Measurements from ENCODE around the gene GOSR1.
"Not testable (repeated sequence)": the region's sequence is repeated elsewhere in the genome, so short reads cannot be mapped to it uniquely, and the experiment has no call there.

GOSR1 gene

DNA sequence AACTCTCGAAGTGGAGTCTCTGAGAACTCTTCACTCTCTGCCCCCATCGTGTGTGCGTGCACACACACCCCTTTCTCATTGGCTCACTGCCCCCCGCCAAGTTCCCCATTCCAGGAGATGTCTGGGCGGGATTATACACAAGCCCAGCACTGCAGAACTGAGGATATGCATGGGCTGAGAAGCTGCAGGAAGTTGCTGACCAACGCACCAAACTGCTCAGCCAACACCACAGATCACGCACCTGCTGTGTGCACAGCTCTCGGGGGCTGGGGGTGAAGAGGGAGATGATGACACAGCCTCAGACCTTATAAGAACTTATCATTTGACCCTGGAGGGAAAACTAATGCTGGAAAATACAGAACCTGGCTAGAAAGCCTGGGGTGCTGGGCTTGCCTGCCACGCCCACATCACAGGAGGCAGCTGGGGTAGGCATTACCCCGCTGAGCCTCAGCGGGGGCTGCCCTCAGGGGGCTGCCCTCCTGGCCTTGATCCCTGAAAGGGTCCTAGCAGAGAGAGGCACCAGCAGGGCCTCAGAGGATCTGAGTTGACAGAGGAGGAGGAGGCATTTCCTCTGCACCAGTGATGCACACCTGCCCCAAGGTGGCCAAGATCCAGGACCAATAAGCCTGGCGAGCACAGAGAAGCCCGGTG, 87.3 kb downstream of the GOSR1 start:
- DNase-seq, result not testable (repeated sequence)

DNA sequence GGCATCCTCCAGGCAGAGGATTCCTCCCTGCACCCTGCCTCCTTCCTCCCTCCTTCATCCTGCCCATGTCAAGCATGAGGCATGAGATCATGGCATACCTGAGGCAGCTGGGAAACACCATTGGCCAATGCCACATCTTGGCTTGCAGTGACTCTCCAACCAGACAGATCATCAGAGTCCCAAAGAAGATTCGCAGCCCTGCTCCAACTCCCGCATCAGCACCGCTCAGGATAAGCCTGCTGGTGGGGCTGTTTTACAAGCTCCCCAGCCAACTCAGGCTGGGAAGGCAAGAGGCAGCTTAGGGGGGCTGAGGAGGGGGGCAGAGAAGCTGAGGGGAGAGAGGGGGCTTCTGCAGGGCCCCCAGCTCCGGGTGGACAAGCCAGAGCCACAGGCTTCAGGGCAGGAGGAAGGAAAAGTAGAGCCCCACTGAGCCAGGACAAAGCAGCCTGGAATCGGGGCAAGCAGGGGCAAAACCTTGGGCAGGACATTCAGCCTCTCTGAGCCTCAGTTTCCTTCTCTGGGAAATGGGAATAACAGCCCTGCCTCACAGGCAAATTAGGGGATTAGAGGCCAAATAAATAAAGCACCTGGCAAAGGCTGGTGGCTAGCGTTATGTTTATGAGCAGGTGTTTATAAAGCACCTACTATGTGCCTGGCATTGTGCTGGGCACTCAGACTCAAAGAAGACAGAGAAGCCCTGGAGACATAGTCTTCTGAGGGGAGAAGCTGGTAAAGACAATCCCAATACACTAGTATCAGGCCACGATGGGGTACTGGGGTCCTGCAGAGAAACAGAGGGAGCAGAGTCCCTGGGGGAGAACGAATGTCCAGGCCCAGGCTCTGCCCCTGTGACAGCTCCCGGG, 88.1 kb downstream of the GOSR1 start:
- DNase-seq, result no peak

DNA sequence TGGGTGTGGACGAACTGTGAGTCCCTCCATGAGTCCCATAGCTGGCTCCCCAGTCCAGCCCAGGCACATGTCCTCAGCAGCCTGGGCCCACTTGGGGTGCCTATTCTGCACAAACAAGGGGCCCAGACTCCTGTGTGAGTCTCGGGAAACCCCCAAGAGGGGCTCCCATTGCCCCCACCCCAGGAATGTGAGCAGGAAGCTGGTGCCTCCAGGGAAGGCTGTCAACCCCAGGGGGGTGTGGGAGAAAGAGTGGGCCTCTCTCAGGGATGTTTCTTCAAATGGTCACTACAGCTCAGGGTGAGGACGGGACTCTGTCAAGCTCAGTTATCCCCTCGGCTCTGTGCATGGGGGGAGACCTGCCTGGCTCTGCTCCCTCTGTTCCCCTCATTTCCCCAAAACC, 88.9 kb downstream of the GOSR1 start:
- DNase-seq, result not testable (repeated sequence)

DNA sequence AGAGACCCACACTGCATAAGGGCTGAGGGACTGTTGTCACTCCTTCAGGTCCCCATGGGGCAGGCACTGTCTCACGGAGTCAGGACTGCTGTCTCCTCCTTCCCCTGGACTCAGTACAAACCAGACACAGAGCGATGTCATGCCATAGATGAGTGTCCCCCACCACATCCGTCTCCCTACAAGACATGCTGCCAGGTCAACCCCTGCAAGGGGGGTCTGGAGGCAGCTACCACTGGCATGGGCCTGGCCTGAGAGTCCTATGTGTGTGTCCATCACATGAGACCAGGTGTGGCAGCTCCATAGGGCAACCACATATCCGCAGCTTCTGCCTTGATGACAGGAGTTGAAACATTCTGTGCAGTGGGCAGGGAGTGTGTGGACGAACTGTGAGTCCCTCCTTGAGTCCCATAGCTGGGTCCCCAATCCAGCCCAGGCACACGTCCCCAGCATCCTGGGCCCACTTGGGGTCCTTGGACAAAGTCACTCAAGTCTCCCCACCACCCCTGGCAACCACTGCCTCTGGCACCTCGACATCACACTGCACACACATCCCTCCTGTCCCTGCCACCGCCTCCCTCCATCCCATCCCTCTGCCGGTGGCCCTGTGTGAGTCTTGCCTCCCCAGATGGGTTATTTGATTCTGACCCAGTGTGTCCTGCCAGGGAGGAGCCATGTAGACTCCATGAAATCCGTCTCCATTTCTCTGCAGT, 89.5 kb downstream of the GOSR1 start:
- DNase-seq, result not testable (repeated sequence)

DNA sequence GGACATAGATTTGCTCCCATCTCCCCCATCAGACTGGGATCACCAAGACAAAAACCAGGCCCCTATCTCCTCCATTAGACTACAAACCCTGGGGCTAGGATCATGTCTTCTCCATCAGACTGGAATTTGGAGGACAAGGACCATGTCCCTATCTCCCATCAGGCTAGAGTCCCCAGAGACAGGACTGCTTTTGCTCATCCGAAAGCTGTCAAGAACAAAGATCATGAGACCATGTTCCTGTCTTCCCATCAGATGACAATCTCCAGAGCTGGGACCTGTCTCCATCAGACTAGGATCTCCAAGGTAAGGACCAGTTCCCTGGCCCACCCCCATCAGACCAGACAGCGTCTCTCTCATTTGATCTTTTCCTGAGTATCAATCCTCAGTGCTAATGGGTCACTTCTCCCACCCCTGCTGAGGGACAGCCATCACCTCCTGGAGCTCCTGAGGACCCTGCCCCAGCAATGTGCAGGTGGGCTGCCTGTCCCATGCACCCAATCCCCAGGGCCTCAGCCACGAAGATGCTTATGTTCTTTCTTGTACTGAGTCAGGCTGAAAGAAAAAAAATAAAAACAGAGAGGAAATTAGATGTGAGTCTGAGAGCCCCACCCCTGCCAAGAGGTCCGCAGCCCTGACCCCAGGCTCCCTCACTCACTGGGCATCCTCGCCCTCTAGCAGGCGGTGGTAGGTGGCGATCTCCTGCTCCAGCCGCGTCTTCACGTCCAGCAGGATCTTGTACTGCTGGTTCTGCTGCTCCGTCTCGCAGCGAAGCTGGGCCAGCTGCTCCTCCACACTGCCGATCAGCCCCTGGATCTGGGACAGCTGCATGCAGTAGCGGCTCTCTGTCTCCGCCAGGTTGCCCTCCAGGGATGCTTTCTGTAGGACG, 90.3 kb downstream of the GOSR1 start:
- DNase-seq, result no peak

DNA sequence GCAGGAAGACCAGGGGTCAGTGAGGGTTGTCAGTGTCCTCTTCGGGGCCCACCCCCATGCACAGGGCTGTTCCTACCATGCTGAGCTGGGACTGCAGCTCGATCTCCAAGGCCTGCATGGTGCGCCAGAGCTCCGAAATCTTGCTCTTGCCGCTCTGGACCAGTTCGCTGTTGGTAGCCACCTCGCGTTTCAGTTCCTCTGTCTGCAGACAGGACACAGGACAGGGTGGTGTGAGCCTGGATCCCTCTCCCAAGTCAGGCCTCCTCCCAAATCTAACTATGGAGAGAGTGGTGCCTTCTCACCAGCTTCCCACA, 90.9 kb downstream of the GOSR1 start:
- no peak for DNase-seq

DNA sequence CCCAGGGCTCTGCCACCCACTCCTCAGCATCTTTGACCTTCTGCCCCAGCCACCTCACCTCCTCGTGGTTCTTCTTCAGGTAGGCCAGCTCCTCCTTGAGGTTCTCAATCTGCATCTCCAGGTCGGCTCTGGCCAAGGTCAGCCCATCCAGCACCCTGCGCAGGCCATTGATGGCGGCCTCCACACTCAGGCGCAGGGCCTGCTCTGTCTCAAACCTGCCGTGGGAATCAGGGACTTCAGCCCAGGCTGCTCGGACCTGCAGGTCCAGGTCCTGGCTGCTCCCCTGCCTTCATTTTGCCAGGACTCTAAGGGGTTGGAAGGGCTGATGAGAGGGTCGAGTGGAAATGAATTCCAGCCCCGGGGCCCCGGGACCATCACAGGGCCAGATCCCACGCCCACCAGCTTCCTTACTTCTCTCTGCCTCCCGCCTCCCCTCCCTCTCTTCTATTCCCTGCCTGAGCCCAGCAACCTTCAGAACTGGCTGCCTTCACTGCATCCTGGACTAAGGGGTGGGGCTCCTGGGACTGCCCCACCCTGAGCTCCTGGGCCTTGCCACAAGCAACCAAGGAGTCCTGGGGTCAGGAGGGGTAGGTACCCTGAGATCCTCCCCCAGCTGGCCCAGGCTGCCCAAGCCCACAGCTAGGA, 92.4 kb downstream of the GOSR1 start:
- DNase-seq, result not testable (repeated sequence)

DNA sequence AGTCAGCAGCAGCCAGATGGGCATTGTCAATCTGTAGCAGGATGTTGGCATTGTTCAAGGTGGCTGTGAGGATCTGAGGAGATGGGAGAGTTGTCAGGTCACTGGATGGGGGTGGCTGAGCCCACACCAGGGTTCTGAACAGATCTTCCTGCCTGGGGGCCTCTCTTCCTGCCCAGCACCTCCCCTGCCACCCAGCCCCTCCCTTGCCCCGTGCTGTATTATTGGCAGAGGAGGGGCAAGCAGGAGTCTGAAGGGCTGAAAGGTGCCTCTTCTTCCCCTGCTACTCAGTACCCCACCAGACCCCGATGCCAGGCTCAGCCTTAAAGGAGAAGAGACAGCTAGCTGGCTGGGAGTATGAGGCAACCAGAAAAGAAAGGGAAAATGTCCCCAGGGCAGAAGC, 93.0 kb downstream of the GOSR1 start:
- no peak for DNase-seq

DNA sequence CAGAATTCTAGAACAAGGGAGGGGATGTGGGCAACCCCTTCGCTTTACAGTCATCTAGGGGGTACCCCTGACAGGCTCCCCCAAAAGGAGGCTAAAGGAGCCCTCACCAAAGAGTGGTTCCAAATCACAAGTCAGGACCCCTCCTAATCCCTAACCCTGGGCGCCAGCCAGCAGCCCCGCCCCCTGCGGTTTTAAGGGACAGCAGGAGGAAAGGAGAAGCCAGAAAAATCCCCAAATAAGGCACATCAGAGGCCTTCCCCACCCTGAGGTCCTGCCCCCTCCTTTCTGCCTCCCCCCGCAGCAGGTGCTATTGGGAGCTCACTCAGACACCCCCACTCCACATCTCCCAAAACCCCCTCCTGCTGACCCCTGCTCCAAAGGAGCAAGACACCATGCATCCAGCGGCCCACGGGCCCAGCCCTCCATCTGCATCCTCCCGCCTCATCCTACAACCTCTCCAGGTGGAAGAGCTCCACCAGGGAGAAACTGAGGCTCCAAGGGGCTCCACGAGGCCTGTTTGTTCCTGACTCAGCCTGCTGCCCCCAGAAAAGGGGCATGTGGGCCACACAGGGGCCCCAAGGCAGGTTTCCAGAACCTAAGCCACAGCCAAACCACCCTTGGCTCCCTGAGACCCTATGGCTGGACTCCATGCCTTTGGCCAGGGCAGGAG, 93.5 kb downstream of the GOSR1 start:
- no peak for DNase-seq

DNA sequence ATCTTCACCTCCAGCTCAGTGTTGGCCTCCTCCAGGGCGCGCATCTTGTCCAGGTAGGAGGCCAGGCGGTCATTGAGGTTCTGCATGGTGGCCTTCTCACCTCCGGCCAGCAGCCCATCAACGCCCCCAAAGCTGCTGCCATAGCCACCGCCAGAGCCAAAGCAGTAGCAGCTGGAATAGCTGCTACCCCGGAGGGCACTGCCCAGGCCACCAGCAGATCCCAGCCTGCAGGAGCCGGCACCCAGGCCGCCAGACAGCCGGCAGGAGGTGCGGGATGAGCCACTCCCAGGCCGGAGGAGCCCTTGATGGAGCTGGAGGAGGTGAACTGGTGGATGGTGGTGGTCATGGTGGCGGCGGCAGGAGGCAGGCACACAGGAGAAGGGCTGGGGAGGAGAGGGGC, 94.2 kb downstream of the GOSR1 start:
- DNase-seq, result not testable (repeated sequence)

DNA sequence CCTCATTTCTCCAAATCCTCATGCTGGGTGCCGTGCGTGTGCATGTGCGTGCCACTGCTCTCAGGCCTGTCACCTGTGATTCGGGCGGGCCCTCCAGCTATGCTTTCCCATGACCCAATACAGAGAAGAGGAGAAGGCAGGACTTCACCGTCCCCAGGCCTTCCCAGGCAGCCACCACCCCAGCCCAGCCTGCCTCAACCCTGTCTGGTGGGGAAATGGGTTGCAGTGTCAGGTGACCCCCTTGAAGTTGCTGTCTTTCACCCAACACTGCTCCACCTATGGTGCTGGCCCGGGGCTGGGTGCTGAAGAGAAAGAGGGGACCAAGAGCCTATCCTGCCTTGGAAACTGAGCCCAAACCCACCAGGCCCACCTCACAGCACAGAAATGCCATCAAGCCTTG, 94.7 kb downstream of the GOSR1 start:
- DNase-seq, result no peak

DNA sequence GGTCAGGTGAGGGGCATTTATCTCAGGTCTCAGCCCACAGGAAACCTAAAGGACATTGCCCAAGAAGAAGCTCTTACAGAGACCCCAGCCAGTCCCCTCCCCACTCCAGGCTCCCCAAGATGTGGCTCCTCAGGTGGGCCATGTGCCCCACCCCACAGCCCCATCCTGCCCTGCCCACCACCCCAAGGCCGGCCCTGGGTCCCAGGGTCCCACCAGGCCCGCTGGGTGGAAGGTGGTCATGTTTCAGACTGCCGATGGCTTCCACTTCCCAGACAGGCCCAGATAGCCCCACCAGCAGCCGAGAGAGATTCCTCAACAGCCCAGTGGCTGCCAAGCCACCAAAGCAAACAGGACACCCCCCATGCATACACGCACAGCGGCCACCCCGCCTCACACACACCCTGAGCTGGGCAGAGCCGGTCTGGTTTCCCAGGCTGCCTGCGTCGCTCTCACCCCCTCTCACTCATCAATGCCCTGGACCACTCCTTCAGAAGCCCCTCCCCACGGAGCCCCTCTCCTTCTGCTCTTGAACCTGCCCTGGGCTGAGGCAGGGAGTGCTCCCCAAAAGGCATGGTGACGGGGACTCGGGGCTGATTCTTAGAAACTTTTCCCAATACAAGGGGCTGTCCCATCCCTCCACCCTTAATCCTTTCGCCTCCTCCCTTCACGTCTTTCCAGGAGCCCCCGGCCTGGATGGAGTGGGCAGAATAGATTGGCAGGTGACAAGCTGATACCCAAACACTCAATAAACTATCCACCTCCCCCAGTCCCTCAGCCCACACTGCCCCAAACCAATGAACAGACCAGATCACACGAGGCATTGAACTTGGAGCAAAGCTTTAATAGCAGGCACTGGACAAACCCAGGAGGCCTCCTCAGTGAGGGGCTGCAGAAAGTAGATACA, 95.7 kb downstream of the GOSR1 start:
- not testable (repeated sequence) for DNase-seq

DNA sequence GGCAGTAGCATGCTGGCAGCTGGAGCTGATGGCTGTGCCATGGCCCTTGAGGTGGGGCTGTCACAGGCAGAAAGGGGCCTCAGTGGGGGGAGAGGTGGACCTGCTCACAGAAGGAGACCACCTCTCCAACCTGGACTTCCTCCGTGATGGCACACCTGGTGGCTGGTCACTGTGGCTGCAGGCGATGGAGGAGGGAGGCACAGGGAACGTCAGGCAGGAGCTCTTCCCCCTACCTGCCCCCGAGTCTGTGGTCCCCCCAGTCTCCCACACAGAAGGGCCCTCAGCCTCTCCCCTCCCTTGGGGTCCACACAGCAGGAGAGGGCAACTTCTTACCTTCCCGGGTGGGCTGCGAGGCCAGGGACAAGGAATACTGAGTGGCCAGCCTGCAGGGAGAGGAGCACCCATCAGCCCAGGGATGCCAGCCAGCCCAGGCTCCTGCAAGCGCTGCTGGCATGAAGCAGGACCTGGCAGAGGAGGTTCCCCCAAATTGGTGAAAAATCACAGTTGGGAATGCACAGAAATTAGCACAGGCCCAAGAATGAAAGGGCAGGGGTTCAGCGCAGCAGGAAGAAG, 96.5 kb downstream of the GOSR1 start:
- no peak for DNase-seq

DNA sequence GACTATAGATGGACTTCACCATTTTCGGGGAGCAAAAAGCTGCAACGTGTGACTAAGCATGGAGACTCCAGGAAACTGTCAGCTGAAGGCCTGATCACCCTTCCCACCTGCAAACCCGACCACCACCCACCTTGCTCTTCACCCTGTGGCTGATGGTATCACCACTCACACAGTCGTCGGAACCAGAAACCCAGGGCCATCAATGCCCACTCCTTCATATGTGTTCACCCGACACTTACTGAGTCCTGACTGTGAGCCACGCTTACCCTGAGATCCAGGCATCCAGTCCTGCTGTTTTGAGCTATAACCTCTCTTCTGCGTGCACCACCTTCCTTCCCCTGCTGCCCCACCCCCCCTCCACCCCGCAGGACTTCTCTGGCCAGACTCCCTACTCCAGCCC, 97.1 kb downstream of the GOSR1 start:
- DNase-seq, result not testable (repeated sequence)

DNA sequence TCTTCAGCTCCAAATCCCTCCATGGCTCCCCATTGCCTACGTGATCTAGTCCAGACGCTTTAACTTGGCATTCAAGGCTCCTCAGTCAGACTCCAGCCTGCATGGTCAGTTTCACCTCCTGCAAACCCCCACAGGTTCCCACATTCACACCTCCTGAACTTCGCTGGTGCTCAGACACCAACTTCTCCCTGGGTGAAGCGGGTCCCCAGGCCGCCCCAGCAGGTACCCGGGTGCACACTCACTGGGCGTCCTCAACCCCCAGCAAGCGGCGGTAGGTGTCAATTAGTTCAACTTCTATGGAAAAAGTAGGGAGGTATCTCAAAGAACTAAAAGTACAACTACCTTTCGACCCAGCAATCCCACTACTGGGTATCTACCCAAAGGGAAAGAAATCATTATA, 97.6 kb downstream of the GOSR1 start:
- not testable (repeated sequence) for DNase-seq

DNA sequence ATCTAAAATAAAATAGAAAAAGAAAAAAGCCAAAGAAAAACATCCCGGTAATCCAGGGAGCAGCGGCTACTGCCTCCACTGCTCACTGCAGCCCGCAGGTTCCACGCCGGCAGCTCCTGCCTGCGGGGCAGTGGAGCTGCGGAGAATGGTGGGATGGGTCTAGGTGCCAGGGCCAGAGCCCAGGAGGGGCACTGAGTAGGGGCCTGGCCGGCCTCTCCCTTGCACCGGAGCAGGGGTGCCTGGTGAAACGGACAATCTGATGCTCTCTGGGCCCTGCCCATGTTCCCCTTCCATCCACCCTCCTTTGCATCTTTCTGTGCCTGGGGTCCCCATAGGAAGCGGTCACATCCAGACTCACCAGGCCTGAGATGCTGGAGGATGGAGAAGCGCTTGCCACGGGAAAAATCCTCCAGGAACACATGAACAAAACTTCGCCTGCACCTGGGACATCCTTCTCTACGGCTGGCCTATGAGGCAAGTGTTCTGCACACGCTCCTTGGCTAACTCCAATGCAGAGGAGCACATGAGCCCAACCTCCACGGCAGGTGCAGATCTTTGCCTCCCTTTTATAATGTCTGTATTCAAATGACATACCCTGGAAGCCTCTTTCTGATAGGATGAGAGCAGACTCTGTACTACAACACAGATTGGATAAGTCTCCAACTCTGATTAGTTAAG, 98.6 kb downstream of the GOSR1 start:
- not testable (repeated sequence) for DNase-seq

DNA sequence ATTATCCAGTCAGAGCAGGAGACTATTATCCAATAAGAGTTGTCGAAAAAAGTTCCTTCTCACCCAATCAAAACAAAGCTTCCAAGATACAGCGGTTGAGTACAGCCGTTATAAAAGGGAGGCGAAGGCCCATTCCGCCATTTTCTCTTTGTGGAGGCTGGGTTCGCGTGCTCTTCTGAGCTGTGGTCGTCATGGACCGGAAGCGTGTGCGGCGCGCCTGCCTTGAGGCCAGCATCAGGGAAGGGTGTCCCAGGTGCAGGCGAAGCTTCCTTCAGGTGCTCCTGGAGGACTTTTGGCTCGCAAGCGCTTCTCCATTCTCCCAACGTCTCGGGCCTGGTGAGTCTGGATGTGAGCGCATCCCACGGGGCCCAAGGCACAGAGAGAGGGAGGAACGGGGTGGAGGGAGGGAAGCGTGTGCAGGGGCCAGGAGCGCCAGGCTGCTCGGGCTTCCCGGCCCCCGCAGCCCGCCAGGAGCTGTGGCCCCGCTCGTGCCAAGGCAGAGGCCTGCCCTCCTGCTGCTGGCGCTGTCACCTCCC, 99.2 kb downstream of the GOSR1 start:
- DNase-seq, result no peak

Data from stimulated activated CD8-positive, alpha-beta memory T cell treated with anti-CD3 and anti-CD28 coated beads, Interleukin-4, amount 100 ng/mL, for 48 hours (primary cell).